ENCODE data around the gene IL19.

The IL19 gene

GRCh38 chr1:206800891-206801290, 30.3 kb downstream of the IL19 start:
- no peak for DNase-seq (ENCODE audit: low spot score)

GRCh38 chr1:206801467-206801866, 30.9 kb downstream of the IL19 start:
- no peak for DNase-seq (ENCODE audit: low spot score)

GRCh38 chr1:206802401-206802800, 31.8 kb downstream of the IL19 start:
- DNase-seq (ENCODE audit: low spot score) = no peak

- peak; percentile 56 for DNase-seq (ENCODE audit: low spot score)
Measured at GRCh38 chr1:206803221-206803730, 32.7 kb downstream of the IL19 start.

GRCh38 chr1:206804156-206804737, 33.7 kb downstream of the IL19 start:
- no peak for DNase-seq (ENCODE audit: low spot score)

GRCh38 chr1:206805357-206805756, 34.8 kb downstream of the IL19 start:
- no peak for DNase-seq (ENCODE audit: low spot score)

- DNase-seq (ENCODE audit: low spot score) = peak; percentile 23
Measured at GRCh38 chr1:206808615-206809014, 38.0 kb downstream of the IL19 start.

GRCh38 chr1:206809504-206810084, 39.0 kb downstream of the IL19 start:
- DNase-seq (ENCODE audit: low spot score) = peak; percentile 12

- no peak for DNase-seq (ENCODE audit: low spot score)
Measured at GRCh38 chr1:206812471-206812870, 41.9 kb downstream of the IL19 start.

- DNase-seq (ENCODE audit: low spot score) = no peak
Measured at GRCh38 chr1:206814716-206815341, 44.3 kb downstream of the IL19 start.

GRCh38 chr1:206816390-206817287, 46.1 kb downstream of the IL19 start:
- no peak for DNase-seq (ENCODE audit: low spot score)

GRCh38 chr1:206821493-206821892, 50.9 kb downstream of the IL19 start:
- DNase-seq (ENCODE audit: low spot score) = no peak

GRCh38 chr1:206823727-206824126, 53.2 kb downstream of the IL19 start:
- DNase-seq (ENCODE audit: low spot score) = no peak

- no peak for DNase-seq (ENCODE audit: low spot score)
Measured at GRCh38 chr1:206824331-206824730, 53.8 kb downstream of the IL19 start.

GRCh38 chr1:206826394-206826793, 55.8 kb downstream of the IL19 start:
- no peak for DNase-seq (ENCODE audit: low spot score)

- DNase-seq (ENCODE audit: low spot score) = no peak
Measured at GRCh38 chr1:206828061-206828460, 57.5 kb downstream of the IL19 start.

- no peak for DNase-seq (ENCODE audit: low spot score)
Measured at GRCh38 chr1:206828765-206829164, 58.2 kb downstream of the IL19 start.

GRCh38 chr1:206829282-206829681, 58.7 kb downstream of the IL19 start:
- no peak for DNase-seq (ENCODE audit: low spot score)

- no peak for DNase-seq (ENCODE audit: low spot score)
Measured at GRCh38 chr1:206829875-206830274, 59.3 kb downstream of the IL19 start.

GRCh38 chr1:206831650-206832049, 61.1 kb downstream of the IL19 start:
- DNase-seq (ENCODE audit: low spot score) = no peak

- DNase-seq (ENCODE audit: low spot score) = no peak
Measured at GRCh38 chr1:206832352-206832880, 61.8 kb downstream of the IL19 start.

- no peak for DNase-seq (ENCODE audit: low spot score)
Measured at GRCh38 chr1:206833106-206833680, 62.6 kb downstream of the IL19 start.
